Activated T-helper 9 cell treated with anti-CD3 and anti-CD28 coated beads, Interleukin-2, amount 50 U/mL, for 16 hours (primary cell): Measurements from ENCODE around the gene TBC1D4.

ENCODE experiments used
- DNase-seq: peaks from one replicate; pipeline ENCODE4 v3.0.0-alpha.2; 2020; ENCODE audit warnings: low read depth

TBC1D4 gene

GRCh38 chr13:75486146-75487062 lies 4.4 kb upstream of the TBC1D4 start:
- no peak for DNase-seq

- DNase-seq: no peak
Observed at GRCh38 chr13:75485286-75486062, 3.5 kb upstream of the TBC1D4 start.

DNA sequence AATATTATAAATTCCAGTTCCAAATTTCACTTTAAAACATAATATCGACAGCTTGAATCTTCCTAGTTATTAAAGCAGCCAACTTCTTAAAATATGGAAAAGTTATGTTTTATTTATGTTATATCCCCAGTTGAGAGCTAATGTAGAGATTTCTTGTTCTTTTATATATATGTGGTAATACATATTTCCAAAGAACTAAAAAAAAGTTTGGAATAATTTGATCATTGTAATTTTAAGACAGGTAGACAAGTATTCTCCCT lies 781 bp upstream of the TBC1D4 start:
- no peak for DNase-seq

- peak; percentile 1 for DNase-seq
Observed at GRCh38 chr13:75481176-75482069, 546 bp downstream of the TBC1D4 start.

DNA sequence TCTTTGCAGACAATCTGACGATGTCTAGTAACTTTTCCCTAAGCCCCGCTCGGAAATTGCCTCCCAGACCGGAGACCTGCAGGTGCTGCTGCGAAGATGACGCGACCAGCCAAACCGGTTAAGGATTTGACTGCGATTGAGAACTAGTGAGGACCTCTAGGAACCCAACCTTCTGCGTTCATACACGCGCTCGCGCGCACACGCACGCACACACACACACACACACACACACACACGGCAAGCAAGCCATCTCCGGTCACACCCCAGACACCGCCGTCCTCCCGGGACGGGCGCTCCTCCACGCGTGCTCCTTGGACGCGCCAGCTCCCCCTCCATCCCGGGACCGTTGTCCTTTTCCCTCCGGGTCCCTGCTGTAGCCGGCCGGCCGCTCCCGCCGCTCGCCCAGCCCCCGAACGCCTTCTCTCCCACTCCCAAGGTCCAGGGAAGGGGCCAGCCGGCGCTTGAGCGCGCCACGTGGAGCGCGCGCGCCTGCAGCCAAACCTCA lies 1.2 kb downstream of the TBC1D4 start:
- no peak for DNase-seq

- DNase-seq: no peak
Observed at GRCh38 chr13:75479102-75479740, 2.7 kb downstream of the TBC1D4 start.

DNA sequence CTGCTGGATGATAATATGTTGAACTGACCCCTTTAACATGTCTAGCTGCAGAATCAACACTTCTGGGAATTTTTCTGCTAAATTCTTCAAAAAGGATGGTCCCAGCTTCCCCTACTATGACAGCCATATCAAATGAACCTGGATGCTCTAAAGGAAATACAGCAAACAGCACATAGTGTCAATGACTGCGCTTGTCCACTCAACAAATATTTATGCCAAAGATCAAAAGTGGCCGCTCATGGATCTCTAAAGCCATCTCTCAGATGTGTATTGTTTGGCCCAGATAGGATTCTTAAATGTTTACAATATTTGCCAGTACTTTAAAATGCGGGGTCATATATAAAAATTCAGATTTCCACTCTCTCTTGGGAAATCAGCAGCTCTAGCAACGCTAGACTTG lies 3.3 kb downstream of the TBC1D4 start:
- DNase-seq: no peak

GRCh38 chr13:75474956-75475355 lies 7.0 kb downstream of the TBC1D4 start:
- no peak for DNase-seq

GRCh38 chr13:75473468-75473867 lies 8.5 kb downstream of the TBC1D4 start:
- no peak for DNase-seq

DNA sequence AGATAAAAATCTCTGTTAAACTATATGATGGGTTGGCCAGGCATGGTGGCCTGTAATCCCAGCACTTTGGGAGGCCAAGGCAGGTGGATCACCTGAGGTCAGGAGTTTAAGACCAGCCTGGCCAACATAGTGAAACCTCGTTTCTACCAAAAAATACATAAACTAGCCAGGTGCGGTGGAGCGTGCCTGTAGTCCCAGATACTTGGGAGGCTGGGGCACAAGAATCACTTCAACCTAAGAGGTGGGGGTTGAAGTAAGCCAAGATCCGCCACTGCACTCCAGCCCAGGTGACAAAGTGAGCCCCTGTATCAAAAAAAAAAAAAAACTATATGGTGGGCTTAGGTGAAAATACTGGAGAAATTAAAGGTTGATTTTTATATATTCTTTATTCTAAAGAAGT lies 11.3 kb downstream of the TBC1D4 start:
- DNase-seq: no peak

DNA sequence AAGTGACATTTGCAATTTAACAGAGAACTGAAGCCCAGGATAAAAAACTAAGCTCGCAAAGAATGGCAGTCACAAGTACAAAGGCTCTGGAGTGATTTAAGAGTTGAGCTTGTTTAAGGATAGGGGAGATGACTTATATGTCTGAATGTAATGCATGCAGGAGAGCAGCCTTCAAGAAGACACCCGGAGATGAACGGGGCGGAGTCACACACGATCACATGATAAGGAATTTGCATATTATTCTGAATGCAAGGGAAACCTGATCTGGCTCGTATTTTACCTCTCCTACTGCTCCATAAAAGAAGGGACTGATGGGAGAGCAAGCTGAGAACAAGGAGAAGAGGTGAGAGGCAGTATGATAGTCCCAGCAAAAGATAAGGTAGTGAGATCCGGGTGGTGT lies 12.9 kb downstream of the TBC1D4 start:
- DNase-seq: no peak

- DNase-seq: no peak
Observed at GRCh38 chr13:75468602-75469001, 13.4 kb downstream of the TBC1D4 start.

DNA sequence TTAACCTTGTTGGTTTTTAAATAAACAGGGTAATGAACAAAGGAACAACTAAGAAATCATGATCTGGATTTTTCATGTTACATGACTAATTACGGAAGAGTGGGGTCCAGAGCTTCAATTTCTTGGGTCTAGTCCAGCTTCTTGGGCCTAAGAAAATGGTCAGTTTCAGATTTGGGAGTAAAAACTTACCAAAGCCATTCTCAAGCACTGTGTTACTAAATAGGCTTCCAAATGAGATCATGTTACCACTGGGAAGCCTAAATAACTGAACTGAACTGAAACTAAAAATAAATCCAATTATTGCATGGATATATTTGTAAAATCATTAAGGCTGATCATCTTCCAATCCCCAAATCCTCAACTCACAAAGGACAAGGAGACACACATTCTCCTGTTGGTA lies 13.9 kb downstream of the TBC1D4 start:
- no peak for DNase-seq

- no peak for DNase-seq
Observed at GRCh38 chr13:75467040-75467728, 14.8 kb downstream of the TBC1D4 start.

DNA sequence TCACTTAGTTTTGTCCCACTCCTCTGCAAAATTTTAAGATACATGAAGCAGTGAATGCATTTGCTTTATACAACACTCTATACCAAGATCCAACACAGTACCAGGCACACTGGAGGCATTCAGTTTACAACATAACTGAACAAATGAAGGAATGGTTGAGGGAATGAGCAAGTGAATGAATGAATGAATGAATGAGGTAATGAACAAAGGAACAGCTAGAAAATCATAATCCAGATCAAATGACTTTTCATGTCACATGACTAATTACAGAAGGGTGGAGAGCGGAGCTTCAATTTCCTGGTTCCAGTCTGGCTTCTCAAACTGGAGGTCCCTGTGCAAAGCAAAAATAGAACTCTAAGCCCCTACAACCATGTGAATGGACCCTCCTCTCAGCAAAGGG lies 16.7 kb downstream of the TBC1D4 start:
- DNase-seq: no peak

DNA sequence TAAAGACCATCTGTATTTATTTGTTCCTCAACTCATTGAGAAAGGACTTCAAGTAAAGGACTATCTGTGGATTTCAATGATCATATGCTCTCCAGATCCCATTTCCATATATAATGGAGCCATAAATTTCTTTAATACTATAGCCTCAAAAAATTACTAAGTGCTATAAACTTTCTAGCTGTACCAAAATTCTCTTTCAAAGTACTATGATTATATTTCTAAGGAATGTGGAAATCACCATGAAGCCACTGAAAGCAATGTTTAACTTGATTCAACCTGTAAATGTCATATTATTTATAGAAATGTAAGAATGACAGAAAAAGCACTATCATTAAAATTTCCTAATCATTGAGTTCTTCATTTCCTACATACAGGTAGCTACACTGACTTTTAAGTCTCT lies 20.7 kb downstream of the TBC1D4 start:
- no peak for DNase-seq

GRCh38 chr13:75460644-75461043 lies 21.3 kb downstream of the TBC1D4 start:
- DNase-seq: no peak

GRCh38 chr13:75458696-75459422 lies 23.1 kb downstream of the TBC1D4 start:
- no peak for DNase-seq

- no peak for DNase-seq
Observed at GRCh38 chr13:75455962-75456361, 26.0 kb downstream of the TBC1D4 start.

GRCh38 chr13:75454497-75454896 lies 27.5 kb downstream of the TBC1D4 start:
- no peak for DNase-seq

DNA sequence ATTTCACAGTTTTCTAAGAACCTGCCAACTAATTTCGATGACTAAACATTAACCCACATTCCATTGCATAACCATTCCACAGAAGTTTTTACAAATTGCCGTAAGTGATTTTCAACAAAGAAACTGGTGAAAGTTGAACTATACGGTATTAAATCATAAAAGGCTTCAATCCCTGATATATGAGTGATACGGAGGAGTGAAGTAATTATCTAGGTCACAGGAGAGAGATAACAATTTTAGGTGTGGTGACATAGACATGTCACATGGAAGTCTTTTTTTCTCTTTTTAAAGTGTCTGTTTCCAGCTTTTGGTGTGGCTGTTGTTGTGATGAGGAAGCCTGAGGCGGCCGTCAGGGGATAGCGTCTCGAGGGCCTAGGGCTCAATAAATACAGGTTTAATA lies 29.4 kb downstream of the TBC1D4 start:
- DNase-seq: no peak
